ENCODE results near the gene ALMS1. TPM values are rescaled to one million over a fixed set of nuclear protein-coding genes. Genes with fewer than 3 reads are reported as not detected.

Gene ALMS1
- total RNA-seq, 1 donor from 2014 or later = 12.8 TPM

GRCh38 chr2:73350035-73350691 lies 35.5 kb upstream of the ALMS1 start:
- intact Hi-C loops (cut with DNase I) = no loop called here
- no peak for DNase-seq (ENCODE audit: low spot score in 2 of 2)
- no peak overlapping the region for H3K27ac ChIP-seq
- no peak overlapping the region for H3K4me3 ChIP-seq
- TF ChIP-seq, protein P1, sequence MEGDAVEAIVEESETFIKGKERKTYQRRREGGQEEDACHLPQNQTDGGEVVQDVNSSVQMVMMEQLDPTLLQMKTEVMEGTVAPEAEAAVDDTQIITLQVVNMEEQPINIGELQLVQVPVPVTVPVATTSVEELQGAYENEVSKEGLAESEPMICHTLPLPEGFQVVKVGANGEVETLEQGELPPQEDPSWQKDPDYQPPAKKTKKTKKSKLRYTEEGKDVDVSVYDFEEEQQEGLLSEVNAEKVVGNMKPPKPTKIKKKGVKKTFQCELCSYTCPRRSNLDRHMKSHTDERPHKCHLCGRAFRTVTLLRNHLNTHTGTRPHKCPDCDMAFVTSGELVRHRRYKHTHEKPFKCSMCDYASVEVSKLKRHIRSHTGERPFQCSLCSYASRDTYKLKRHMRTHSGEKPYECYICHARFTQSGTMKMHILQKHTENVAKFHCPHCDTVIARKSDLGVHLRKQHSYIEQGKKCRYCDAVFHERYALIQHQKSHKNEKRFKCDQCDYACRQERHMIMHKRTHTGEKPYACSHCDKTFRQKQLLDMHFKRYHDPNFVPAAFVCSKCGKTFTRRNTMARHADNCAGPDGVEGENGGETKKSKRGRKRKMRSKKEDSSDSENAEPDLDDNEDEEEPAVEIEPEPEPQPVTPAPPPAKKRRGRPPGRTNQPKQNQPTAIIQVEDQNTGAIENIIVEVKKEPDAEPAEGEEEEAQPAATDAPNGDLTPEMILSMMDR (IDR thresholded peaks at IDR 0.05) = no peak
- H3K9me3 ChIP-seq = no peaks in the 10 kb centered on the region
- H3K4me1 ChIP-seq = no peaks in the 10 kb centered on the region
- H3K27me3 ChIP-seq = no peaks in the 10 kb centered on the region
- no peaks in the 10 kb centered on the region for H3K36me3 ChIP-seq

DNA sequence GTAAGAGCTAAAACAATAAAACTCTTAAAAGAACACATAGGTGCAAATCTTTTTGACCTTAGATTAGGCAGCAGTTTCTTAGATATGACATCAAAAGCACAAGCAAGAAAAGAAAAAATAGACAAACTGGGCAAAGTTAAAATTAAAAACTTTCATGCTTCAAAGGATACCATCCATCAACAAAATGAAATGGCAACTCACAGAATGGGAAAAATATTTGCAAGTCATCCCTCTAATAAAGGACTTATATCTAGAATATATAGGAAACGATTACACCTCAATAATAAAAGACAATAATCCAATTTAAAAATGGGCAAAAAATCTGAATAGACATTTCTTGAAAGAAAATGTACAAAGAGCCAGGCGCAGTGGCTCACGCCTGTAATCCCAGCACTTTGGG lies 29.5 kb upstream of the ALMS1 start:
- H3K4me3 ChIP-seq = no peak overlapping the region
- no peak overlapping the region for H3K27ac ChIP-seq
- no peaks in the 10 kb centered on the region for H3K4me1 ChIP-seq
- H3K9me3 ChIP-seq = no peaks in the 10 kb centered on the region
- TF ChIP-seq, protein P1 (IDR thresholded peaks at IDR 0.05) = no peak
- DNase-seq (ENCODE audit: low spot score in 2 of 2) = no peak
- H3K36me3 ChIP-seq = no peaks in the 10 kb centered on the region
- intact Hi-C loops (cut with DNase I) = no loop called here
- H3K27me3 ChIP-seq = no peaks in the 10 kb centered on the region

GRCh38 chr2:73359915-73360697 lies 25.5 kb upstream of the ALMS1 start:
- Histone ChIP-seq H3K4me3 (no peak overlapping the region), H3K36me3 (no peaks in the 10 kb centered on the region), H3K9me3 (no peaks in the 10 kb centered on the region), H3K27ac (no peak overlapping the region), H3K27me3 (no peaks in the 10 kb centered on the region), H3K4me1 (no peaks in the 10 kb centered on the region)
- DNase-seq (ENCODE audit: low spot score in 2 of 2) = no peak
- intact Hi-C loops (cut with DNase I) = no loop called here
- TF ChIP-seq, protein P1 (IDR thresholded peaks at IDR 0.05) = peak in 1 of 3 experiments; percentile 20

DNA sequence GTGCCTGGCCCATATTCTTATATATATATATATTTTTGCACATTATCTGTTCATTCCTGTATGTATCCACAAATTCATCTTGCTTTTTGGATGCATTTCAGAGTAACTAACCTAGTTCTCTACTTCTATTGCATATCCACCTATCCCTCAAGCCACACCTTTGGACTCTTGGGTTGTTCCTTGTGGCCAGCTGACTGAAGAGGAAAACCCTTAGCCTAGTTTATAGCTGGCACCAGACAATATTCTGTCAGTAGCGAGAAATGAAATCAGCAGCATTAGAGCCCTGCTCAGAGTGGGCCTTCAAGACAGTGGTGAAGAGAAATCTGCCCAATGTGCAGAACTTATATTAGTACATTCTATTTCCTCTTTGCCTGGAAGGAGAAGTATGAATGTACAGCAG lies 19.6 kb upstream of the ALMS1 start:
- no peaks in the 10 kb centered on the region for H3K36me3 ChIP-seq
- no peaks in the 10 kb centered on the region for H3K27me3 ChIP-seq
- H3K27ac ChIP-seq = no peak overlapping the region
- H3K4me1 ChIP-seq = no peaks in the 10 kb centered on the region
- no peak overlapping the region for H3K4me3 ChIP-seq
- TF ChIP-seq, protein P1 (IDR thresholded peaks at IDR 0.05) = no peak
- intact Hi-C loops (cut with DNase I) = no loop called here
- DNase-seq (ENCODE audit: low spot score in 2 of 2) = no peak
- no peaks in the 10 kb centered on the region for H3K9me3 ChIP-seq

GRCh38 chr2:73368781-73369180 lies 16.9 kb upstream of the ALMS1 start:
- no peak overlapping the region for H3K4me3 ChIP-seq
- no peaks in the 10 kb centered on the region for H3K9me3 ChIP-seq
- no peaks in the 10 kb centered on the region for H3K27me3 ChIP-seq
- no peaks in the 10 kb centered on the region for H3K4me1 ChIP-seq
- intact Hi-C loops (cut with DNase I) = no loop called here
- H3K36me3 ChIP-seq = no peaks in the 10 kb centered on the region
- no peak for DNase-seq (ENCODE audit: low spot score in 2 of 2)
- TF ChIP-seq, protein P1 (IDR thresholded peaks at IDR 0.05) = no peak
- no peak overlapping the region for H3K27ac ChIP-seq
